B cell (primary cell): ENCODE data around the gene GPC3.

ENCODE experiments used
- CTCF ChIP-seq: fragments of 200-600 bp; IDR thresholded peaks from one replicate; pipeline ENCODE4 v1.8.0; 2022; ENCODE audit warnings: antibody characterized with exemption, mild to moderate bottlenecking
- EZH2 ChIP-seq: IDR thresholded peaks from 2 replicates; pipeline ENCODE4 v1.6.1; 2012; ENCODE audit warnings: borderline replicate concordance, low read depth, mild to moderate bottlenecking, moderate library complexity, low read length; ENCODE audit not compliant: insufficient read depth, poor library complexity, severe bottlenecking

GRCh38 chrX:133968109-133968508 is 17.3 kb downstream of the GPC3 start:
- TF ChIP-seq CTCF (no peak), EZH2 (no peak)
